ENCODE results near the gene CLPTM1L.

The CLPTM1L gene, protein sequence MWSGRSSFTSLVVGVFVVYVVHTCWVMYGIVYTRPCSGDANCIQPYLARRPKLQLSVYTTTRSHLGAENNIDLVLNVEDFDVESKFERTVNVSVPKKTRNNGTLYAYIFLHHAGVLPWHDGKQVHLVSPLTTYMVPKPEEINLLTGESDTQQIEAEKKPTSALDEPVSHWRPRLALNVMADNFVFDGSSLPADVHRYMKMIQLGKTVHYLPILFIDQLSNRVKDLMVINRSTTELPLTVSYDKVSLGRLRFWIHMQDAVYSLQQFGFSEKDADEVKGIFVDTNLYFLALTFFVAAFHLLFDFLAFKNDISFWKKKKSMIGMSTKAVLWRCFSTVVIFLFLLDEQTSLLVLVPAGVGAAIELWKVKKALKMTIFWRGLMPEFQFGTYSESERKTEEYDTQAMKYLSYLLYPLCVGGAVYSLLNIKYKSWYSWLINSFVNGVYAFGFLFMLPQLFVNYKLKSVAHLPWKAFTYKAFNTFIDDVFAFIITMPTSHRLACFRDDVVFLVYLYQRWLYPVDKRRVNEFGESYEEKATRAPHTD

GRCh38 chr5:1344975-1345838 is at the start of gene CLPTM1L:
Gene CLPTM1L, minus strand, starts transcription at chr5:1345099. Its CDS starts 258 bp downstream, at chr5:1344841.
- peak; percentile 91 for DNase-seq

GRCh38 chr5:1393571-1394501 is 48.9 kb upstream of the CLPTM1L start:
- DNase-seq = no peak

GRCh38 chr5:1392801-1393565 is 48.1 kb upstream of the CLPTM1L start:
- DNase-seq = no peak

DNA sequence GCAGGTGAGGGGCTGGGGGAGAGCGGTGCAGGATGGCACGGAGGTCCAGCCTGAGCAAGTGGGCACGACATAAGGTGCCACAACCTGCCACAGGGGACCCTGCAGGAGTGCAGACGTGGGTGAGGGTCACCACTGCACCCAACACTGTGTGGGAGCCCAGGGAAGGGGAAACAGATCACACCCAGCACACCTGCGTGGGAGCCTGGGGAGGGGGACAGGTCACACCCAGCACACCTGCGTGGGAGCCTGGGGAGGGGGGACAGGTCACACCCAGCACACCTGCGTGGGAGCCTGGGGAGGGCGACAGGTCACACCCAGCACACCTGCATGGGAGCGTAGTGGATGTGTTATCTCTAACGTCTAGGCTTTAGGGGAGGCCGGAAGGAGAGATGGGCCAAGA is 47.4 kb upstream of the CLPTM1L start:
- DNase-seq = no peak

DNA sequence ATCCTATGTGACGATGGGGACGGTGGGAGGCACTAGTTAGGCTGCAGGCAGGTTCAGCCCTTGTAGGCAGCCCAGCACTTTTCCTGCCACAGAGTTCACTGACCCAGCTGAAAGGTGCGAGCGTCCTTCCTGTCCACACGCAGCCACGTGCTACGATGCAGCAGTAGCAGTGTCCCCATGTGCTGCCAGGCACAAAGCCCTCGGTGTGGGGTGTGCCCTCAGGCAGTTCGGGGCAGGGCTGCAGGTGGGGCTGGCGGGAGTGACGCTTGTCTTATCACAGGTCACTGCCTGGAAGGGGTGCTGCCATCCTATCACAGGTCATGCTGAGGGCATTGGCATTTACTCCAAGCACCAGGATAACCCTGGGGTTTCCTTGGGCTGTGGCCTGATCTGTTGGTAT is 46.8 kb upstream of the CLPTM1L start:
- DNase-seq = no peak

DNA sequence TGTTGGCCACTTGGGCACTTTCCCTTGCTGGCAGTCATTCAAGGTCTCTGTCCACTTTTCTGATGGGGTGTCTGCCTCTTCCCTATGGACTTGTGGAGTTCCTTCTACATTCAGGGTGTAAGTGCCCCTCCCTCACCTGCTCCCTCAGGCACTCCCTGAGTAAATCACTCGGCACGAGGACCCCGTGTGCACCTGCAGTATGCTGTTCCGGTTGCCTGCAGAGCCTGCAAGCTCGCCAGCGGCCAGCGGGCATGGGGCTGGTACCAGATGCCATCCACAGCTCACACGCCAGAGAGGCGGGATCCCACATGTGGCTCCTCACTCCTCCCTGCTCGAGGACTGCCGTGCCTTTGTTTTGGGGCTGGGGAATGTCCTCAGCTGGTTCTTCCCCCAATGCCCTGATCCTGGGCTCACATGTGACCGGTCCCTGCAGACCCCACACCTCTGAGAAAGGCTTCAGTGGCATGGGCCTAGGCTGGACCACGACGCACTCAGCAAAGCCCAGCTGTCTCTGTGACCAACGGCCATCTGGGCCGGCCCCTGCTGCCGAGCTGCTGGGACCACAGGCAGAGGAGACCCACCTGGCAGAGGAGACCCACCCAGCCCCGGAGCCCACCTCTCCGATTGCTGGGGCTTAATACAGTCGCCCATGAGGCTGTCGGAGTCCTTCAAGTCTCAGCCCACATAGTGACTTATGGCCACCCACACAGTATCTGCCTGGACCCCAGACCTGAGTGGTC is 46.1 kb upstream of the CLPTM1L start:
- DNase-seq = no peak

- DNase-seq = no peak
These were observed 45.4 kb upstream of the CLPTM1L start for GRCh38 chr5:1390333-1390732.

GRCh38 chr5:1388383-1388967 is 43.6 kb upstream of the CLPTM1L start:
- DNase-seq = no peak

DNA sequence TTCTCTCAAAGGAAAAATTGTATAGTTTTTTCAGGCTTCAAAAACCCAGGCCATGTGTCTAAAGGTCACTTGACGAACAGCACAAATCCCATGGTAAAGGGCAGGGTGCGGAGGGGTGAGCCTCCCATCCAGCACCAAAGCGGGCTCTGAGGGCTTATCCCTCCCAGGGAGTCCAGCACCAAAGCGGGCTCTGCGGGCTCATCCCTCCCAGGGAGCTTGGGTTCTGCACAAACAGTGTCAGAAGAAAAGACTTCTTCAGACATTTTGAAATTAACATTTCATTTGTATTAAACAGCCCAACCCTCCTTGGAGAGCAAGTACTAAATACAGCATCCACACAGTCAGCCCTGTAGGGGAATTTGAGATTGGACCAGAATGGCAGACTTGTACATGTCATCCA is 43.0 kb upstream of the CLPTM1L start:
- no peak for DNase-seq

DNA sequence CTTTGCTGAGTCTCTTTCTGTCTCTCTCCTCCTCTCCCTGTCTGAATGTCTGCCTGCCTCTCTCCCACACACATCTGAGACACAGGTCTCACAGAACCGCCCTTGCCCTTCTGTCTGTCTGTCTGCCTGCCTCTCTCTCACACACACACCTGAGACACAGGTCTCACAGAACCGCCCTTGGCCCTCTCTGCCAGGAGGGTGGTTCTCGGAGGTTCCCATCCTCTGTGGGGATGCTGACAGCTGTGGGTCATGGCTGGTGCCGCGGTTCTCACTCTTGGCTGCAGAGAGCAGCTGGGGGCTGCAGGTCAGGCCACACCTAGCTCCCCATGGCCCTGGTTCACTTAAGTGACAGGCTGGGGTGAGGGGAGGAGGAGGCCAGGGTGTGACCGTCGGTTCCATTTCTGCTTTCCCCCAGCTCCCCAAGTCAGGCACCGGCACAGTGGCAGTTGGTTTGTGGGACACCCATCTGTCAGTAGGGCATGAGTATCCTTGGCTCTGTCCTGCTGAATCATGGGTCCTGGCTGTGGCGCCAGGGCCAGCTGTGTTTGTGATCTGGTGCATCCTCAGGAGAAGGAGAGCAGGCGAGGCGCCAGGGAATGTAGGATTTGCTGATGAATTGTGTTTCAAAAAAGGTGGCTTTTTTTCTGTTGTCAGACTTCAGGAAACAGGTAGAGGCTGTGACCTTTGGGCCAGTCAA is 42.3 kb upstream of the CLPTM1L start:
- DNase-seq = no peak

- peak; percentile 66 for DNase-seq
These were observed 41.4 kb upstream of the CLPTM1L start for GRCh38 chr5:1386274-1386717.

DNA sequence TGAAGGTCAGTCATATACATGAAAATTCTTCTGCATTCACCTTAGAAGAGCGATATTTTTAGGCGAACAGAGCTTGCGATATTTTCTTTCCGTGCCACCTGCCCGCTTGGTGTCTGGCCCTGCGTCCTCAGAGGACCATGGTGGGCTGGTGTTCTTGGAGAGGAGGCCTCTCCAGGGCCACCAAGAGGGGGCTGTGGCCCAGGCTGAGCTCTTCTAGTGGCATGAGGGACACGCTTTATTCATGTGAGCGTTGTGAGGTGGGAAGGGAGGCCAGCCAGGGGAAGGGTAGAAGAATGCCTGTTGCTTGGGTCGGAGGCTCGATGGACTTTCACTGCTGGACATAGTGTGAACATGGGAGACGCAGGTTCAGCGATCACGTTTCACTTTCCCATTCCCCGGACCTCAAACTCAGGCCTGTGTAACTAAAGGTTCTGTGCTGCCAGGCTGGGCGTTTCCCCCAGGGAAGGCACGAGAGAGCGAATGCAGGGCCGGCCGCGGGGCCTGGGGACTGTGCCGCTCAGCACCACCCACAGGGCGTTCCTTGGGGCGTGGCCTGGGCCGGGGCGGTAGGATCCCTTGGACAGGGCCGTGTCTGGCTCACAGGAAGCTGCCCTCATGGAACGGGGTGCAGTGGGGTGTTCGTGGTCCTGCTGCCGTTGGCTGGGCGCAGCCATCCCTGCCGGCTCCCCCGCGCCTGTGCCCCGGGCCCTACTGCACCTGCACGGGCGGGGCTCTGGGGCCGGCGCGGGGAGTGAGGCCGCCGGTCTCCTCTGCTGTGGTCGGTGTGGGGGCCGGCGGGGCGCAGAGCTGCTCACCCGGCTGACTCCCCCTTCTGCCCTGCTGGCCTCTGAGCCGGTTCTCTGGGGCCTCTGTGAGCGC is 40.7 kb upstream of the CLPTM1L start:
- peak; percentile 95 for DNase-seq

GRCh38 chr5:1384521-1384920 is 39.6 kb upstream of the CLPTM1L start:
- DNase-seq = no peak

GRCh38 chr5:1383886-1384401 is 39.0 kb upstream of the CLPTM1L start:
- DNase-seq = no peak

- no peak for DNase-seq
These were observed 38.4 kb upstream of the CLPTM1L start for GRCh38 chr5:1383344-1383743.

- no peak for DNase-seq
These were observed 37.4 kb upstream of the CLPTM1L start for GRCh38 chr5:1382248-1382700.

- DNase-seq = no peak
These were observed 36.7 kb upstream of the CLPTM1L start for GRCh38 chr5:1381370-1382247.

All from stimulated activated CD4-positive, alpha-beta T cell treated with anti-CD3 and anti-CD28 coated beads, Interleukin-15, amount 100 ng/mL, for 24 hours (primary cell).